Gastroesophageal sphincter (tissue), 3 donors: ENCODE results near the gene PHF1.

ENCODE experiments used
- EP300 ChIP-seq: sonication (generic); formaldehyde crosslinking; IDR thresholded peaks from one replicate; pipeline ENCODE4 v1.6.1; 2017; ENCODE audit warnings: antibody characterized with exemption, mild to moderate bottlenecking
- POLR2A ChIP-seq, 2 donors: fragments of 450-650 bp; IDR thresholded peaks; one replicate each; pipeline ENCODE4 v1.6.1; 2017; ENCODE audit warnings: antibody characterized with exemption in 2 of 2, mild to moderate bottlenecking in 2 of 2, moderate library complexity in 1 of 2
- TF ChIP-seq, protein P1 (sequence below), 4 experiments: fragments of 200-600 bp in 2 of 4; fragments of 450-650 bp in 2 of 4; sonication (generic) in 1 of 4; IDR thresholded peaks; one replicate each; pipeline ENCODE4 v1.5.1; 2017 to 2019; ENCODE audit warnings: antibody characterized with exemption in 4 of 4, mild to moderate bottlenecking in 2 of 4, moderate library complexity in 2 of 4

DNA sequence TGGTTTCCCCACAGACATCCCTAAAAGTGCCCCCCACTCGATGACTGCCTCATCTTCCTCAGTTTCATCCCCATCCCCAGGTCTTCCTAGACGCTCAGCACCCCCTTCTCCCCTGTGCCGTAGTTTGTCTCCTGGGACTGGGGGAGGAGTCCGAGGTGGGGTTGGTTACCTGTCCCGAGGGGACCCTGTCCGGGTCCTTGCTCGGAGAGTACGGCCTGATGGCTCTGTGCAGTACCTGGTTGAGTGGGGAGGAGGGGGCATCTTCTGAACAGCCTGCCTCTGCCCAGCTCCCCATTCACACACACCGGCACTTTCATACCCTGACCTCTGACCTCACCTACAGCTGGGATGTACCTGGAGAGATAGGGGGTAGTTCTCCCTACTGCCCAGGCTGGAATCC lies 5.0 kb downstream of the PHF1 start:
- TF ChIP-seq, protein P1, sequence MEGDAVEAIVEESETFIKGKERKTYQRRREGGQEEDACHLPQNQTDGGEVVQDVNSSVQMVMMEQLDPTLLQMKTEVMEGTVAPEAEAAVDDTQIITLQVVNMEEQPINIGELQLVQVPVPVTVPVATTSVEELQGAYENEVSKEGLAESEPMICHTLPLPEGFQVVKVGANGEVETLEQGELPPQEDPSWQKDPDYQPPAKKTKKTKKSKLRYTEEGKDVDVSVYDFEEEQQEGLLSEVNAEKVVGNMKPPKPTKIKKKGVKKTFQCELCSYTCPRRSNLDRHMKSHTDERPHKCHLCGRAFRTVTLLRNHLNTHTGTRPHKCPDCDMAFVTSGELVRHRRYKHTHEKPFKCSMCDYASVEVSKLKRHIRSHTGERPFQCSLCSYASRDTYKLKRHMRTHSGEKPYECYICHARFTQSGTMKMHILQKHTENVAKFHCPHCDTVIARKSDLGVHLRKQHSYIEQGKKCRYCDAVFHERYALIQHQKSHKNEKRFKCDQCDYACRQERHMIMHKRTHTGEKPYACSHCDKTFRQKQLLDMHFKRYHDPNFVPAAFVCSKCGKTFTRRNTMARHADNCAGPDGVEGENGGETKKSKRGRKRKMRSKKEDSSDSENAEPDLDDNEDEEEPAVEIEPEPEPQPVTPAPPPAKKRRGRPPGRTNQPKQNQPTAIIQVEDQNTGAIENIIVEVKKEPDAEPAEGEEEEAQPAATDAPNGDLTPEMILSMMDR (IDR thresholded peaks at IDR 0.05) = no peak
- TF ChIP-seq POLR2A (IDR thresholded peaks at IDR 0.05) = no peak
- TF ChIP-seq EP300 = no peak
